Fibroblast of gingiva (primary cell): ENCODE measurements around the gene CHST14.

Source experiments
- DNase-seq: peaks from one replicate; pipeline ENCODE4 v3.0.0-alpha.2; 2011; ENCODE audit warnings: low read depth

CHST14 gene, protein sequence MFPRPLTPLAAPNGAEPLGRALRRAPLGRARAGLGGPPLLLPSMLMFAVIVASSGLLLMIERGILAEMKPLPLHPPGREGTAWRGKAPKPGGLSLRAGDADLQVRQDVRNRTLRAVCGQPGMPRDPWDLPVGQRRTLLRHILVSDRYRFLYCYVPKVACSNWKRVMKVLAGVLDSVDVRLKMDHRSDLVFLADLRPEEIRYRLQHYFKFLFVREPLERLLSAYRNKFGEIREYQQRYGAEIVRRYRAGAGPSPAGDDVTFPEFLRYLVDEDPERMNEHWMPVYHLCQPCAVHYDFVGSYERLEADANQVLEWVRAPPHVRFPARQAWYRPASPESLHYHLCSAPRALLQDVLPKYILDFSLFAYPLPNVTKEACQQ

GRCh38 chr15:40470423-40471104 is at the start of gene CHST14:
CHST14 (plus strand) TSS chr15:40470984; CDS start chr15:40471214, 230 bp downstream.
- peak; percentile 45 for DNase-seq

- DNase-seq: peak; percentile 42
Observed at GRCh38 chr15:40421246-40422157, 49.3 kb upstream of the CHST14 start.

GRCh38 chr15:40424483-40425115 is 46.2 kb upstream of the CHST14 start:
- no peak for DNase-seq

- DNase-seq: no peak
Observed at GRCh38 chr15:40425681-40426080, 45.1 kb upstream of the CHST14 start.

- DNase-seq: no peak
Observed at GRCh38 chr15:40427188-40427587, 43.6 kb upstream of the CHST14 start.

DNA sequence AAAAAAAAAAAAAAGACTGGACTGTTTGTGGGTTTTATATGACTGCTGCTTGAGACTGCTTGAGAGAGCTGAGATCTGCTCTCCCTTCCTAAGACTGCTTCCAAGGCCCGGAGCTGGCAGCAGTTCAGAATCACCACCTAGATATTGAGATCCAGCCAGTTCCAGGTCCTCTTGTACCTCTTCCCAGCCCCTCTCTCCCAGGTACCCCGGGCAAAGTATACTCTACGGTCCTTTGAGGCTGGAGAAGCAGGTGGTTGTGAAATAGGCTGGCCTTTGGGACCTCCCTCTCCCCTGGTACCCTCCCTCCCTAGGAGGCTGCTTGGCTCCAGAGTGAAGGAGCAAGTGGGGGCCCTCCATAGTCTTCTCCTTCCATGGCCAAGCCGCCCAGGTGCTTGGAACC is 42.6 kb upstream of the CHST14 start:
- no peak for DNase-seq

DNA sequence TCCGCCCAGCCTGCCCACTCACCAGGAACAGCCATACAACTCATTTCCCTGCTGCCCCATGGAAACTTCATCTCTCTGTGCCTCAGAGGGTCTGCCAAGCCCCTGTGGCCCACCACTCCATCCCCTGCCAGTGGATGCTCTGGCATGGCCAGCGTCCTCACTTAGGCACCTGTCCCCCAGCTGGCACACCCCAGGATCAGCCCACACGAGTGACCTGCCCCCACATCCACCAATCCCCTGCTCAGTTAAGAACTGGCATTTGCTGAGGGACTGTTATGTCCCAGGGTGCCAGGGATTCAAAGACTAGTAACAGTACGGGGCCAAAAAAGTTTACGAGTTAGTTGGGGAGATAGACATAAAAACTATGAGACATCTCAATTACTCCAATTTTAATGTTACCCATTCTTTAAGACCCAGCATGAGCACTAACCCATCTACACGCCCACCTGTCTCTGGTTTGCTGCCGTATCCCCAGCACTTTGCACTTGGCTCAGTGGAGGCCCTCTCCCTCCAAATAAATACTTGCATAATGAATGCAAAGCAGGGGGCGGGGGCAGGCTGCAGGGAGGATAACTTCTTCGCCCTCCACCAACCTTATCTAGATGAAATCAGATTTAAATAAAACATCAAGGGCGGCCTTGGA is 41.6 kb upstream of the CHST14 start:
- DNase-seq: no peak

- DNase-seq: no peak
Observed at GRCh38 chr15:40430271-40430805, 40.4 kb upstream of the CHST14 start.

- DNase-seq: no peak
Observed at GRCh38 chr15:40435023-40435709, 35.6 kb upstream of the CHST14 start.

DNA sequence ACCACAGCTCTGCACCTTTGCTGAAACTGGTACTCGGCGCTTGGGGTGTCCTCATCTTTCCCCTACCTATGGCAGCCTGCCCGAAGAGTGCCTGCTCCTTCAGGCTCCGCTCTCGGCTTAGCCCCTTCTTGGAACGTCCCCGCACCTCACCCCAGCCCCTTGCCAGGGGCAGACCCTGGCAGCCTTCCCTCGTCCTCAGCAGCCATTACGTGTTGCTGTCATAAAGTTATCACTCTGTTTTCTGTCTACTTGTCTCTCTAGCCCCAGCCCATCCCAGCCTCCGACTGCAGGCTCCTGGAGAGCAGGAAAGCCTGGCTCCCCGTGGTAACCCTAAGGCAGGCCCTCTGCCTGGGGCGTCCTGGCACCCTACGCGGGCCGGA is 35.1 kb upstream of the CHST14 start:
- DNase-seq: no peak

DNA sequence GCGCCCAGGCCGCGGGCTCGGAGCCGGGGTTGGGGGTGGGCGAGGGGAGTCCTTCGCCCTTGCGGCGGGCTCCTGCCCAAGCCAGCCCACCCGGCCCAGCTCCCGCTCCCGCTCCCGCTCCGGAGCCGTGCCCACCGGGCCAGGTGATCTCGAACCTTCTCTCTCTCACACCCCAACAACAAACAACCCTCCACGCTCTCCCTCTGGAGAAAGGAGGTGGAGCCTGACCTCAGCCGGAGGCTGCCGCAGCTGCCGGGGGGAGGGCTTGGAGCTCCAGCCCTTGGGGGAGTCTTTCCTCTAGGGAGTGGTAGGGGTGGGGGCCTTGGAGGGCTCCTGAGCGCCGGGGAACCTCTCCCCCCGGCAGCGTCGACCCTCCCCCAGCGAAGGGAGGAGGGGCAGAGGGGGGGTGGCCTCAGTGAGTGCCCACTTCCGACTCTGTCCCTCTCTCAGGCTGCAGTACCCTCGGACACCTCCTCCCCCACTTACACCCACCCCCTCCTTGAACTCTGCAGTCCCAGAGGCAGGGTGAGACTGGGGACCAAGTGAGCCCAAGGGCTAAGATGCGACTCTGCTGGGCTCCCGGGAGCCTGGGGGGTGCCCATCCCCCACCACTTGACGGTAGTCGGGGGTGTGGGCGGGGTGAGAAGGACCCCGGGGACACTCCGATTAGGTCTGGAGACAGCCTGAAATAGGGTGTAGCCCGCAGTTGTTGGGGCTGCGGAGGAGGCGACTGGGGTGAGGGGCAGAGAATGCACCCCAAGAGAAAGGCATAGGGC is 34.5 kb upstream of the CHST14 start:
- DNase-seq: no peak

DNA sequence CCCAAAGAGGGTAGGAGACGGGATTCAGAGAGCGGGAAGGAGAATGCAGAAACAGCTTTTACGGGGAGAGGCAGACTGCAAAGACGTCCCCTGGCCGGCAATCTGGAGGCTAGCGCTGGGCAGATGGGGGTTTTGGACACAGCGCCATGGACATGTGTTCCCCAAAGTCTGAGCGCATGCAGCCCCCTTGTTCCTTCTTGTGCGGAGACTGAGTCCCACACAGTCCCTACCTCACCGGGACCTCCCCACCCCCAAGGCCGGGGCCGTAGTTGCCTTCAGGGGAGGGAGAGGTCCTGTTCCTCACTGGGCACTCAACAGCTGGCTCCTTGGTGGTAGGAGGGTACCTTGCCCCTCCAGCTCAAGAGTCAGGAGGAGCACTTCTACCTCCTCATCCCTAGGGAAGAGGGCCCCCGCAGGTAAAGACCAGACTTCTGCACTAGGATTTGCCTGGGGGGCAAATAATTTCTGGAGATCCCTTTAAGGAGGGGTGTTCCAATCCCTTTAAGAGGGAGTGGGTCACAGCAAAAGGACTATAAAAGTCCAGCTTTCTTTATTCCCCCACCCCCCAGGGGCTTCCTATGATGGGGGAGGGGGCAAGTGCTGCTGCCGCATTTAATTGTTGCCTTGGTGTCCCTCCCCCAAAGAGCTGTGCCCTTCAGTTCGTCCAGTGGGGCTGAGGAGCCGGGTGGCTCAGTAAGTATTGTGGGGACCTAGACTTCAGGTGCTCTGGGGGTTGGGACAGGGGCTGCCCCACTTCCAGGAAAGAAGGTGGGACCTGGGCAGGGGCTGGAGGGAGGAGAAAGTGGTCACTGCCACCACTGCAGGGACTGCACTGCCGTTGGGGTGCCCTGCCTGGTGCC is 33.7 kb upstream of the CHST14 start:
- DNase-seq: no peak

GRCh38 chr15:40437752-40438687 is 32.8 kb upstream of the CHST14 start:
- DNase-seq: no peak

DNA sequence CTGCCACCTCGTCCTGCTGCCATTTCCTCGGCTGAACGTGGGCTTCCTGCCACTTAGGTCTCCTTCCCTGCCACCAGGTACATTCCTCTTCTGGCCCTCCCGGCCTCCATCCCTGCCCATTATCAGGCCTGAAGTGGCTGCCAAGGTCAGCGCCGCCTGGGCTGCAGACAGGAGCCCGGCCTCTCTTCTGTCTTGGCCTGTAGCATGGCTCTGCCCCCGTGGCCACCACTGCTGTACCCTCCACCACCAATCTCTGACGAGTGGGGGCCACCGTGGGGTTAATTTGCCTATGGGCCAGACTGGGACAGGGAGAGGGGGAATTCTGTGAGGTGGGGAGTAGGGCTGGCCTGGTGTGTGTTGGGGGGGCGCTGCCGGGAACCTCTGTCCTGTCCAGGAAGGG is 32.1 kb upstream of the CHST14 start:
- DNase-seq: no peak

- no peak for DNase-seq
Observed at GRCh38 chr15:40439461-40439959, 31.3 kb upstream of the CHST14 start.

- peak; percentile 23 for DNase-seq
Observed at GRCh38 chr15:40439960-40440742, 30.6 kb upstream of the CHST14 start.
